GM23248 (cell line): ENCODE results near the gene NSUN2.

Source experiments
- EZH2 ChIP-seq: fragments of 200-600 bp; sonication (generic); IDR thresholded peaks from 2 replicates; pipeline ENCODE4 v1.6.1; 2018; ENCODE audit warnings: antibody characterized with exemption, mild to moderate bottlenecking; ENCODE audit not compliant: insufficient read depth, poor library complexity, severe bottlenecking
- EZH2phosphoT487 ChIP-seq: fragments of 200-600 bp; sonication (generic); IDR thresholded peaks from 2 replicates; pipeline ENCODE4 v1.6.1; 2018; ENCODE audit warnings: antibody characterized with exemption, moderate library complexity, mild to moderate bottlenecking, low read depth; ENCODE audit not compliant: insufficient read depth

DNA sequence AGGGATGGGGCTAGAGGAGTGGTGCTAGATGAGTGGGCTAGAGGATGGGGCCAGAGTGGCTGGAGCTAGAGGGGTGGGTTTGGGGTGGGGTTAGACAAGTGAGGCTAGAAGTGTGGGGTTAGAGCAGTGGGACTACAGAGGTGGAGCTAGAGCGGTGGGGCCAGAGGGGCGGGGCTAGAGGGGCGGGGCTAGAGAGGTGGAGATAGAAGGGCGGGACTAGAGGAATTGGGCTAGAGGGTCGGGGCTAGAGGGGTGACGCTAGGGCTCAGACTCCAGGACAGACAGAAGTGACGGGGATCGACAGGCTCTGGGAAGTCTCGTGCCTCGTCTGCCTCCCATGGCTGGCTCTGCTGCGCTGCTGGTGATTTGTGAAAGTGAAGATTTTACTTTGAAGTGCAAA lies 49.4 kb upstream of the NSUN2 start:
- TF ChIP-seq EZH2phosphoT487: no peak
- TF ChIP-seq EZH2: no peak
